ES-I3 (cell line): Measurements from ENCODE around the gene MFSD6.

Experiments
- H3K36me3 ChIP-seq: 2 replicates; pipeline ENCODE4 v1.6.1; 2013; ENCODE audit warnings: mild to moderate bottlenecking, low read length, control low read depth, moderate library complexity; ENCODE audit not compliant: insufficient read depth
- H3K4me1 ChIP-seq: 2 replicates; pipeline ENCODE4 v1.6.1; 2013; ENCODE audit warnings: mild to moderate bottlenecking, control low read depth, low read length; ENCODE audit not compliant: insufficient read depth
- H3K9ac ChIP-seq: 2 replicates; pipeline ENCODE4 v1.6.1; 2013; ENCODE audit warnings: low read depth, mild to moderate bottlenecking, low read length, moderate library complexity
- H3K9me3 ChIP-seq: 2 replicates; pipeline ENCODE4 v1.6.1; 2013; ENCODE audit warnings: mild to moderate bottlenecking, low read length, moderate library complexity; ENCODE audit not compliant: control insufficient read depth, insufficient read depth

The MFSD6 gene

GRCh38 chr2:190379249-190379964, 28.7 kb upstream of the MFSD6 start:
- Histone ChIP-seq H3K9ac (no peak overlapping the region), H3K4me1 (no peaks in the 10 kb centered on the region), H3K9me3 (no peaks in the 10 kb centered on the region), H3K36me3 (no peaks in the 10 kb centered on the region)

- no peak overlapping the region for H3K9ac ChIP-seq
- H3K36me3 ChIP-seq: no peaks in the 10 kb centered on the region
Measured at GRCh38 chr2:190380962-190381412, 27.2 kb upstream of the MFSD6 start.

GRCh38 chr2:190382851-190383250, 25.3 kb upstream of the MFSD6 start:
- Histone ChIP-seq H3K4me1 (no peaks in the 10 kb centered on the region), H3K9ac (no peak overlapping the region), H3K36me3 (no peaks in the 10 kb centered on the region)

More at GRCh38 chr2:190380962-190381412, 27.2 kb upstream of the MFSD6 start:
- Histone ChIP-seq H3K4me1 (no peaks in the 10 kb centered on the region), H3K9me3 (no peaks in the 10 kb centered on the region)

GRCh38 chr2:190387422-190387821, 20.7 kb upstream of the MFSD6 start:
- no peak overlapping the region for H3K9ac ChIP-seq
- no peaks in the 10 kb centered on the region for H3K4me1 ChIP-seq
- H3K36me3 ChIP-seq: no peaks in the 10 kb centered on the region
- H3K9me3 ChIP-seq: no peaks in the 10 kb centered on the region

More at GRCh38 chr2:190382851-190383250, 25.3 kb upstream of the MFSD6 start:
- H3K9me3 ChIP-seq: no peaks in the 10 kb centered on the region

GRCh38 chr2:190396271-190396670, 11.9 kb upstream of the MFSD6 start:
- Histone ChIP-seq H3K4me1 (no peaks in the 10 kb centered on the region), H3K9me3 (no peaks in the 10 kb centered on the region), H3K36me3 (no peaks in the 10 kb centered on the region), H3K9ac (no peak overlapping the region)

DNA sequence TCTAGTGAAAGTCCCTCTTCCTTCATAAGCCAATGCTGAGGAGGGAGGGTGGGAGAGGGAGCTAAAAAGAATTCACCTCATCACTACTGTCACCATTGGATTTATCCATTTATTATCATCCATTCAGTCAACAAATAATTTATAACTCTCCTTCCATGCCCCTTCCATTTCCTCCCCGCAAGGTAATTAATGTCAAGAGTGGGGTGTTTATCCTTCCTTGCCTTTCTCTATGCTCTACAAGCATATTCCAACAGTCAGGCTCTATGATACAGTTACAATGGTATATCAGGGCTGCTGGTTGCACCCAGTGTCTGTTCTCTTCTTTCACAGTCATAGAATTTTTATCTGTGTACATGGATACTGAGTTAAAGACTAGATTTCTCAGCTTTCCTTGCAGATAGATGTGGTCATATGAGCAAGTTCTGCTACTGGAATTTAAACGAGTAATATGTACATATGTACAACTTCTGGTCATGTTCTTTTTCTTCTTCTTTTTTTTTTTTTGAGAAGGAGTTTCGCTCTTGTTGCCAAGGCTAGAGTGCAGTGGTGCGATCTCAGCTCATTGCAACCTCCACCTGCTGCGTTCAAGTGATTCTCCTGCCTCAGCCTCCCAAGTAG, 5.1 kb upstream of the MFSD6 start:
- no peaks in the 10 kb centered on the region for H3K36me3 ChIP-seq
- H3K9ac ChIP-seq: no peak overlapping the region
- H3K9me3 ChIP-seq: no peaks in the 10 kb centered on the region
- H3K4me1 ChIP-seq: no peaks in the 10 kb centered on the region

DNA sequence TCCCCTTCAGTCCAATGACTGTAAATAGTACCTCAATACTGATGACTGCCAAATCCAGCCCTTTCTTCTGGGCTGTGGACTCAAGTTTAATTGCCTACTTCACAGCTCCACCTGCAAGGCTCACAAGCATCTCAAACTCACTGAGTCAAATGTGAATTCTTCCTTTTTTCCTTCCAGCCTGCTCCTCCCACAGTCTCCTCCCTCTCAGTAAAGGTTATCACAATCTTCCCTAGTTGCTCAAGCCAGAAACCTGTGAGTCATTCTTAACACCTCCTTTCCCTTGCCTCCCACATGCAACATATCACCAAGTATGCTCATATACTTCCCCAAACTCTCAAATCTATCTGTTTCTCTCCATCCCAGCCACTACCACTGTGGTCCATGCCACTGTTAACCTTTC, 3.7 kb upstream of the MFSD6 start:
- Histone ChIP-seq H3K4me1 (no peaks in the 10 kb centered on the region), H3K9ac (no peak overlapping the region), H3K36me3 (no peaks in the 10 kb centered on the region), H3K9me3 (no peaks in the 10 kb centered on the region)

- Histone ChIP-seq H3K4me1 (no peaks in the 10 kb centered on the region), H3K36me3 (no peaks in the 10 kb centered on the region), H3K9ac (no peak overlapping the region), H3K9me3 (no peaks in the 10 kb centered on the region)
Measured at GRCh38 chr2:190405070-190405469, 3.1 kb upstream of the MFSD6 start.

DNA sequence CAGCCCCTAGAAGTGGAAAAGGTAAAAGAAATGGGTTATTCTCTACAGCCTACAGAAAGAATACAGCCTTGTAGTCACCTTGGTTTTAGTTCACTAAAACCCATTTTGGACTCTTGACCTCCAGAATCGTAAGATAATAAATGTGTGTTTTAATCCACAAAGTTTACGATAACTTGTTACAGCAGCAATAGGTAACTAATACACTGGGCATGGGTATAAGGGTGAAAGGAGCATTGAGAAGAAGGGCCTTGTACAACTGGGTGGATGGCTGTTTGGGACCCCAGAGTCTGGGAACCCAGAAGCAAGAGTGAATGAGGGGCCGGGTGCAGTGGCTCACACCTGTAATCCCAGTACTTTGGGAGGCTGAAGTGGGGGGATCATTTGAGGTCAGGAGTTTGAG, 2.2 kb upstream of the MFSD6 start:
- H3K4me1 ChIP-seq: no peaks in the 10 kb centered on the region
- H3K9me3 ChIP-seq: no peaks in the 10 kb centered on the region
- H3K36me3 ChIP-seq: no peaks in the 10 kb centered on the region
- no peak overlapping the region for H3K9ac ChIP-seq

DNA sequence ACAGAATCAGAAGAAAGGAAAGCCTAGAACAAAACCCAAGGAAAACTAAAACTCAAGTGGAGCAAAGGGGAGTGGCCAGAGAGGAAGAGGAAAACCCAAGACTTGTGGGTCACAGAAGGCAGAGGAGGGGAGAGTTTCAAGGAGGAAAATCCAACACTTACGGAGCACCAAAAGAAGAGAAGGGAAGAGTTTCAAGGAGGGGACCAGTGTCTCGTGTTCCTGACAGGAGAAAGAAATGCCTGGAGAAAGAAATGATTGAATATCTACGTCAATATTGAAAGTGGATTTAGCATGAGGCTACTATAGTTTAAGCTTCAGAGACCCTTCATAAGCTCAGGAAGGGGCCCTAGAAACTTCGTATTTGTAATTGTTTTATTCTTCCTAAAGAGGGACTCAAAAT, 1.4 kb upstream of the MFSD6 start:
- Histone ChIP-seq H3K36me3 (no peaks in the 10 kb centered on the region), H3K4me1 (no peaks in the 10 kb centered on the region), H3K9ac (peak overlapping the region; percentile 75; the same call in 1 of the 2 replicates), H3K9me3 (no peaks in the 10 kb centered on the region)

DNA sequence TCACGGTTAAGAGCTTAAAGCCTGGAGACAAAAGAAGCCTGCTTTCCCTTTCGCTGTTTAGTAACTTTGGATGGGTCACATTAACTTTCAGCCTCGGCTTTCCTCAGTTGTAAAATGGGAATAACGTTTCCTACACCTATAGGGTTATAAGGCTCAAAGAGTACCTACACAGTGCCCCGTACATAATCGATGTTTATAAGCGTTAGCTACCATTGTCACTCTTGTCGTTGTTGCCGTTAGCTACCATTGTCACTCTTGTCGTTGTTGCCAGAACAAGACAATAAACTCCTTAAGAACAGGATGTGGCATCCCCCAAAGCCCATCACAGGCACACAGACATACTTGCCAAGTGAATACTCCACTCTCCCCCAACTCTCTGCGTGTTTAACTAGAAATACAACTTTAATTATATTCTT, 901 bp upstream of the MFSD6 start:
- Histone ChIP-seq H3K9ac (peak overlapping the region; percentile 75), H3K9me3 (no peaks in the 10 kb centered on the region), H3K36me3 (no peaks in the 10 kb centered on the region), H3K4me1 (peaks cover under 1% of the 10 kb centered on the region; the same call in 1 of the 2 replicates)

GRCh38 chr2:190408538-190409271, 550 bp downstream of the MFSD6 start:
- Histone ChIP-seq H3K9ac (peak overlapping the region; percentile 75; the same call in 1 of the 2 replicates), H3K4me1 (peaks cover 11% of the 10 kb centered on the region), H3K9me3 (no peaks in the 10 kb centered on the region), H3K36me3 (no peaks in the 10 kb centered on the region)

- Histone ChIP-seq H3K9me3 (no peaks in the 10 kb centered on the region), H3K4me1 (peaks cover 13% of the 10 kb centered on the region), H3K9ac (0 out of 2 replicates have a peak overlapping the region, but pooled peaks have one; percentile 75), H3K36me3 (no peaks in the 10 kb centered on the region)
Measured at GRCh38 chr2:190409616-190410015, 1.5 kb downstream of the MFSD6 start.

DNA sequence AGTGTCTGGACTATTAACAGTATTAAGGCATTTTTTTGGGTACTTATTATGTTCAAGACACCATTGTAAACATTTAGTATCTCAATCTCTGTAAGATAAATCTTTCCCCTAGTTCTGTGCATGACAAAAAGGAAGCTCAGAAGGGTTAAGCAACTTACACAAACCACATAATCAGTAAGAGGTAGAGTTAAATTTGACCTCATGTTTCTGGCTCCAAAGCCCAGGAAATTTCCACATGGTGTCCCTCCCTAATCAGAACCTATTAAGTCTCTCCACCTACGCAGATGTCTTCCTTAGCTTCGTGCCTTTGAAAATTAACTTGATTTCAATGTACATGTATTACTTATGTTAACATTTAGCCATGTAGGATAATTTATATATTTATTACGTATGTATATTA, 2.0 kb downstream of the MFSD6 start:
- Histone ChIP-seq H3K36me3 (no peaks in the 10 kb centered on the region), H3K9ac (no peak overlapping the region), H3K4me1 (peaks cover 13% of the 10 kb centered on the region), H3K9me3 (no peaks in the 10 kb centered on the region)
